ENCODE data around the gene MYMK.
"Not testable (repeated sequence)": the region's sequence is repeated elsewhere in the genome, so short reads cannot be mapped to it uniquely, and the experiment has no call there.

MYMK gene

DNA sequence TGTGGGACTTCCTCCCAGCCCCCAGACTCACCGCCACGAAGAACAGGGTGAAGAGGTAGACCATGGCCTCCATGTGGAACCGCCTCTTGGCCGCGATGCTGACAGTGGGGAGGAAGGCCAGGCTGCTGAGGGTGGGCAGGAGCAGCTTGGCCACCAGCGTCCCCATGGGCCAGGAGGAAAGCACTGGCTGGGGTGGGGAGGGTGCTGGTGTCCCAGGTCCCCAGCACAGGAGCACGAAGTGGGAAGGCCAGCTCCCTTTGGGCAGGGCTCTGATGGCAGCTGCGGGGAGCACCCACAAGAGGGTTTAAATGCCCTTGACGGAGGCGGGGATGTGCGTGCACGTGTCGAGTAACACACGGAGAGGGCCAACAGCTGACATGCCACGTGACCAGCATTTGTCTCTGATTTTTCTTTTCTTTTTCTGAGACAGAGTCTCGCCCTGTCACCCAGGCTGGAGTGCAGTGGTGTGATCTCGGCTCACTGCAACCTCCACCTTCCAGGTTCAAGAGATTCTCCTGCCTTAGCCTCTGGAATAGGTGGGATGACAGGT is at the start of gene MYMK:
MYMK (minus strand) TSS at position 281 of the 550 bp plus-strand sequence; CDS start at position 166, 115 bp downstream.
- no peak for DNase-seq

GRCh38 chr9:133573791-133574515 is 49.2 kb upstream of the MYMK start:
- DNase-seq = no peak

DNA sequence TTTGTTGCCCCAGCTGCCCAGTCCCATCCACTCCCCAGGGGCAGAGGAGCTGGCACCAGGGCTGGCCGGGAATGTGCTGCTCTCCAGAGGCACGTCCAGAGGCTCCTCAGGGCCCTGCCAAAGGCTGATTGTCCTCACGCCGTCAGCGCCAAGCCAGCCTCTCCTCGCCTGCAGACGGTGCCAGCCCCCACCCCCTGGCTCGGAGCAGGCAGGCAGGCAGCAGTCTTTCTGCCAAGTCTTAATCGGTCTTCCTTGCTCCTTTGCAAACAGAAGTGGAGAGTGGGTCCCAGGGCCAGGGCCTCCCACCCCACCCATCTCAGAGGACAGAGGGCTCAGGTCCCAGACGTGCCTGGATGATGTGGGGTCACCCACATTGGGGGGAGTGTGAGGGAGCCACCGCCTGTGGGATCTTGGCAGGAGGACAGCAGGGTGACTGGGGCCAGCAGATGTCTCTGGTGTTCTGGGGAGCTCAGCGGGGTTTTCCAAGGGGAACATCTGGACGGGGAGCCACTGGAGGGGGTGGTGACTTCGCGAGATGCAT is 48.1 kb upstream of the MYMK start:
- DNase-seq = no peak

DNA sequence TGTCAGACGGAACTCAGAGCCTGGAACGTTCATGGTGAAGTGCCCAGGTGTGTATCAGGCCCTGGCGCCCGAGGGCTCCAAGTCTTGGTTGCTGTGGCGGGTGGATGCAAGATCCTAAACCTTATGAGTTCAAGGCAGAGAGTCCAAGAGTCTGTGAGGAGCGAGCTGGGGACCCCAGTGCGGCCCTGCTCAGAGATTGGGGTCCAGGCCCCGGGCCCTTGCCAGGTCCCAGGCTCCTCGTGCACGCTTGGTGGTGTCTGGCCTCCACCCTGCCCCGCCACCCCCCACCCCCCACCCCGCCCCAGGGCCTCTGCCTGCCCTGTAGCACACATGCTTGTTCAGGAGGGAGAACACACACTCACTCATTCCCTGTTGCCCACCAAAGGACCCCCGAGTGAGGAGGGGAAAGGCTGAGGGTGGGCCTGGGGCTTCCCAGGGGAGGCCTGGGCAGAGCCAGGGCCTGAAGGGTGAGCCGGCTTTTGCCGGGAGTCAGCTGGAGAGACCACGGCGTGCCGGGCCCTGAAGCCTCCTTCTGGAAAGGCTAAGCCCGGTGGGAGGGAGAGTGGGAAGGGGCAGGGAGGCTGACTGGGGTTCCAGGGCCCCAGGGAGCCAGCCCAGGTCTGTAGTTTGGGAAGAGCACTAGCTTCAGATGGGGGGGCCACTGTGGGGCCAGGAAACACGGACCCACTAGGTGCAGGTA is 47.3 kb upstream of the MYMK start:
- DNase-seq = no peak

GRCh38 chr9:133571391-133571890 is 46.7 kb upstream of the MYMK start:
- no peak for DNase-seq

DNA sequence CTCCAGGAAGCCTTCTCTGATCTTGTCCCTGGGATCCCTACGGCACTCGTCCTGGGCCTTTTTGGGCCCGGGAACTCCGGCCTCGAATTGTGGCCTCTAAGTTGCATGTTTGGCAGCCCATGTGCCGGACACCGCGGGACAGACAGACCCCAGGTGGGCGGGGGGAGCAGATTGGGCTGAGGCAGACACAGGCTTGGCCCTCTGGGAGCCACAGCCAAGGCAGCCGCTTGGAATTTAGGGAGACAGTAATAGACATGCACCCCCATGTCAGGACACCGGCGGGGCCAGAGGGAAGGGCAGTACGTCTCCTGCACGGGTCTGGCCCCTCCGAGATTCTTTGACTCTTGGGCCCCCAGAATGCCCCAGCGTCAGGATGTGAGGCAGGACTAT is 45.9 kb upstream of the MYMK start:
- no peak for DNase-seq

- no peak for DNase-seq
Observed at GRCh38 chr9:133569891-133570690, 45.3 kb upstream of the MYMK start.

- no peak for DNase-seq
Observed at GRCh38 chr9:133569121-133569785, 44.5 kb upstream of the MYMK start.

DNA sequence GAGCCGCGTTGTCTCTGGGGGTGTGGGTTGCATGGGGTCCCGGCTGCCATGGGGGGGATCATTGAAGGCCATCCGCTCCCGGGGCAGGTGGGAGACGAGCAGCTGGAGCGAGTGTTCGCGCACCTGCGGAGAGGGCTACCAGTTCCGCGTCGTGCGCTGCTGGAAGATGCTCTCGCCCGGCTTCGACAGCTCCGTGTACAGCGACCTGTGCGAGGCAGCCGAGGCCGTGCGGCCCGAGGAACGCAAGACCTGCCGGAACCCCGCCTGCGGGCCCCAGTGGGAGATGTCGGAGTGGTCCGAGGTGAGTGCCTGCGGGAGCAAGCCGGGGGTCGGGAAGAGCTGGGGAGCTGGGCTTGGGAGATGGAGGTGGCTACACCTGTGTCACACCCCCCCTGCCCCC is 43.4 kb upstream of the MYMK start:
- DNase-seq = no peak

GRCh38 chr9:133566817-133567216 is 42.1 kb upstream of the MYMK start:
- no peak for DNase-seq

- DNase-seq = no peak
Observed at GRCh38 chr9:133566382-133566781, 41.6 kb upstream of the MYMK start.

- DNase-seq = no peak
Observed at GRCh38 chr9:133564451-133565116, 39.8 kb upstream of the MYMK start.

GRCh38 chr9:133563814-133564213 is 39.1 kb upstream of the MYMK start:
- DNase-seq = not testable (repeated sequence)

DNA sequence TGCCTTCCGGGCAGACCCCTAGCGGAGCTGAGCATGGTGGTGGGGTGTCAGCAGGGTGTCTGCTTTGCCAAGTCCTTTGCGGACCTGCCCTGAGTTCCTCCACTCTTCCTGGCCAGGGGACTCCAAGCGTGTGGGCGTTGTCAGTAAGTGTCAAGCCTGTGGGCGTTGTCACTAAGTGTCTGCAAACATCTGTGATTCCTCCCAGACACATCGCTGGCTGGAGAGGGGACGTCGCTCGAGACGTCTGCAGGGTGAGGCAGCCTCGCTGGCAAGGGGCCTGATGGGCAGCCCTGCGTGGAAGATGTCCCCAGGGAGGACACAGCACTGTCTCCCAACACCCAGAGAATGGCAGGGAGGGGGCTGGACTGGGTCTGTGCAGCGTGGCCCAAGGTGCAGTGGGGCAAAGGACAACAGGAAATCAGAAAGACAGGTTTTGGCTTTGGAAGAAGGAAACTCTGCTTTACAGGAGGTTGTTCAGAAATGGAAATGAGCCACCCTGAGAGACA is 38.6 kb upstream of the MYMK start:
- no peak for DNase-seq

GRCh38 chr9:133562611-133563290 is 38.0 kb upstream of the MYMK start:
- DNase-seq = no peak

DNA sequence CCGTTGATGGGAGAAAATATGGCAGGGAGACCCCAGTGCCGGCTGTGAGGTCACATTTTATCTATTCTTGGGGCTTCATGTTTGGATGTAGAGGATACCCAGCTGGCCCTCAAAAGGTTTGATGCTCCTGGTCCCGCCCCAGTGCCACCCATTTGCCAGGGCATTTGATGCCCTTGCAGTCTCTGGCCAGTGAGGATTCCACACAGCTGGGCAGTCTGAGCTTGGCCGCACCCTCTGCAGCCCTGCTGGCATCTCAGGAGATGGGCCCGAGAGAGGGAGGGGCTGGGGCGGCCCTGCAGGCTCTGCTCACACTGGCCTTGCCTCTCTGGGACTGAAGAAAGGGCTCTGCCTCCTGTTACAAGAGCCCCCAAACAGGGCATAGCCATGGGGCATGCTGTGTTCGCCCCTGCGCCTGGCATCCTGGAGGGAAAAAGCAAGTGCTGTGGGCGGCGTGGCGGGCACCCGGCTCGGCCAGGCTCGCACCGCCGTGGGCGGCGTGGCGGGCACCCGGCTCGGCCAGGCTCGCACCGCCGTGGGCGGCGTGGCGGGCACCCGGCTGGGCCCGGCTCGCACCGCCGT is 37.3 kb upstream of the MYMK start:
- DNase-seq = no peak

DNA sequence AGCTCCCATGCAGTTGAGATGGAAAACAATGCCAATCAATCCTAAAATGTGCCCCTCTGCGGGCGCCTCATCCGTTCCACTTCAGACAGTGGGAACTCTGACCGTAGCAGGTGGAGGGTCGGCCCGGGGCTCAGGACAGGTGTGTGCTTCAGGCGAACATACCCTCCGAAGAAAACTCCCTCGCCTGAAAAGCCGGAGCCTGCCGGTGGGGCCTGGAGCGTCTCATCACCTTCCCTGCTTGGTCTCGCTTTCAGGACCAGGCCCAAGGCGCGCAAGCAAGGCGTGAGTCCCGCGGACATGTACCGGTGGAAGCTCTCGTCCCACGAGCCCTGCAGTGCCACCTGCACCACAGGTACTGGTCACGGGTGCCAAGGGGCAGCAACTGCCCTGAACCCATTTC is 36.2 kb upstream of the MYMK start:
- no peak for DNase-seq

GRCh38 chr9:133560311-133560710 is 35.6 kb upstream of the MYMK start:
- DNase-seq = no peak

DNA sequence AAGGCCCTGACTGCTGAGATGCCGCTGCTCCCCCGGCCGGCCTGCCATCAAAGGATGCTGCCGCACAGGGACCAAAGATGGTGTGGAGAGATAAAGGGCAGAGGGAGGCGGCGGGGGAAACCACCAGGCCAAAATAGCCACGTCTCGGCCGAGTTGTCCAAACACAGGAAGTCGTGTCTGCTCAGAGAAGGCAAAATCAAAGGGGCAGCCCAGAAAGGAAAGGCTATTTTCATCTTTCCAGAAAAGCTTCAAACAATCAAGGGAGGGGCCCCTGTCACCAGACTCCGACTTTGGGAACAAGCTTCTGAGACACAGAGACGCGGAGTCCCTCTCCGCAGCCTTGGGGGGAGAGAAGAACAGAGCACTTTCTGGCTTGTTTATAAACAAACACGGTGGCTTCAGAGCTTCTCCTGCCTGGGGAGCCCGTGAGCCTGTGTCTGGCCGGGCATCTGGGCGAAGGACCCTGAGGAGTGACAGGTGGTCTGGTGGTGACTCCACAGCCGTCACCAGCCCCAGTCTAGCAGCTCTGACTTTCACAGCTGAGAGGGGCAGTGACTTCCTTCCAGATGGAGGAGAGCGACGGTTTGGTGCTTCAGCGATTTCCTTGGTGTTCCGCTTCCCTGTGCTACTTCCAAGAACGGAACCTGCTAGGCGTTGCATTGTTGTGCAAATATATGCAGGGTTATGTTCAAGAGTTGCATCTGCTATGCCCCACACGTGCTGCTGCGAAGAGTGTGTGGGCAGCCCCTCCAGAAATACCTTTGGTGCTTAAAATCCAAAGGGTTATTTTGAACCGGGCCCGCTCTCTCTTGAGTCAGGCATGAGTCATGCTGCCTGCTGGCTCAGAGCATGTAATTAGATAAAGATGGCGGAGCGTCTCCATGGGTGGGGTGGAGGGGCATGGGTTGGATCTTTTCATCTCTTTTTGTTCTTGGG is 33.7 kb upstream of the MYMK start:
- no peak for DNase-seq

Measured in NCI-H526 (cell line).